ENCODE data around the gene GABBR2. TPM values are rescaled to one million over a fixed set of nuclear protein-coding genes. Genes with fewer than 3 reads are reported as not detected.

The GABBR2 gene
- total and polyA plus RNA-seq, 9 of the 15 experiments (the other 6 are each of a cell fraction or from before 2014, with no cell fraction given), result 0.15 to 1.9 (median 0.32) TPM

GRCh38 chr9:98692392-98692791 lies 16.3 kb downstream of the GABBR2 start:
- no peak overlapping the region for H3K27ac ChIP-seq (ENCODE audit: extremely low read depth, low read depth, low read length)
- no peaks in the 10 kb centered on the region for H3K79me2 ChIP-seq (ENCODE audit: control insufficient read depth, insufficient read depth, low read length)
- CTCF ChIA-PET (ENCODE audit: low intra/inter-chr PET ratio), result no interaction called here
- FAIRE-seq, result no peak
- WGBS (ENCODE audit: insufficient coverage, low coverage, missing lambda C conversion rate), result 13% methylated on average over 7 of the region's 7 CpGs
- no peaks in the 10 kb centered on the region for H3K36me3 ChIP-seq (ENCODE audit: control insufficient read depth, insufficient read depth, low read length)
- H3K4me3 ChIP-seq, result no peak overlapping the region
- DNase-seq (ENCODE audit: extremely low read depth in 1 of 4, low spot score in 3 of 4), result no peak
- BruUV-seq (replicated peaks), result no TSS peak
- H4K20me1 ChIP-seq (replicated peaks; ENCODE audit: control insufficient read depth, insufficient read depth, low read length), result 0 out of 2 replicates have a peak, but pooled peaks cover 7% of the 10 kb centered on the region
- in situ Hi-C loops (cut with MboI), result no loop called here
- TF ChIP-seq MXD1 (CRISPR knock-in tag; IDR thresholded peaks at IDR 0.05; ENCODE audit: borderline replicate concordance, poor library complexity, severe bottlenecking) (no peak), ZKSCAN1 (IDR thresholded peaks at IDR 0.05; ENCODE audit: low read depth, low read length) (no peak), HNRNPL (IDR thresholded peaks at IDR 0.05; ENCODE audit: low read depth, low read length) (no peak), RHOXF2B (CRISPR knock-in tag; conservative IDR thresholded peaks at IDR 0.05) (no peak), NFYB (IDR thresholded peaks at IDR 0.05; ENCODE audit: extremely low read depth, insufficient read length) (no peak), KAT2B (IDR thresholded peaks at IDR 0.05; ENCODE audit: low read depth, low read length) (no peak), ZNF449 (CRISPR knock-in tag; IDR thresholded peaks at IDR 0.05) (no peak), CBX8 (IDR thresholded peaks at IDR 0.05; ENCODE audit: borderline replicate concordance, extremely low read depth, low read depth, low read length, poor library complexity, severe bottlenecking) (no peak), CBX1 (IDR thresholded peaks at IDR 0.05; ENCODE audit: low read depth) (no peak), STAT5A (IDR thresholded peaks at IDR 0.05; ENCODE audit: borderline replicate concordance, low read length) (no peak), NCOA2 (IDR thresholded peaks at IDR 0.05; ENCODE audit: partially characterized antibody in 2 of 2) (no peak), CEBPZ (IDR thresholded peaks at IDR 0.05; ENCODE audit: borderline replicate concordance, low read depth, low read length) (no peak), CBFA2T2 (conservative IDR thresholded peaks at IDR 0.05) (no peak), ZNF707 (CRISPR knock-in tag; conservative IDR thresholded peaks at IDR 0.05) (no peak), SNIP1 (IDR thresholded peaks at IDR 0.05; ENCODE audit: low read depth) (no peak)
- no peaks in the 10 kb centered on the region for H3K9me1 ChIP-seq (ENCODE audit: control insufficient read depth, insufficient read depth, low read length)
- no peak overlapping the region for H3K9ac ChIP-seq (ENCODE audit: insufficient read depth in 1 of 2, low read depth in 2 of 2, low read length in 2 of 2)
- H3K4me1 ChIP-seq (replicated peaks in 1 of 2; ENCODE audit: control insufficient read depth in 2 of 2, insufficient read depth in 2 of 2, low read length in 2 of 2), result peaks cover 0 to 4% of the 10 kb centered on the region in 2 experiments; a peak in 2 of 5 replicates
- no peak for ATAC-seq
- intact Hi-C loops (cut with micrococcal nuclease), result no loop called here
- H2AFZ ChIP-seq (ENCODE audit: low read depth, low read length), result no peak overlapping the region
- H3K9me3 ChIP-seq (replicated peaks; ENCODE audit: control insufficient read depth, insufficient read depth, low read depth, low read length), result no peaks in the 10 kb centered on the region
- POLR2A ChIA-PET, result interaction anchor here (0.5 to 1.4 kb wide), 3 partner anchors 9 to 90 kb away, joined by 3 to 4 read pairs (median 3); no protein-coding TSS in a partner anchor
- no peak overlapping the region for H3K4me2 ChIP-seq (ENCODE audit: insufficient read depth, low read length)
- peaks cover 19 to 52% of the 10 kb centered on the region in 2 experiments; a peak in 3 of 5 replicates for H3K27me3 ChIP-seq (ENCODE audit: control insufficient read depth in 2 of 2, insufficient read depth in 2 of 2, low read length in 2 of 2)

Data from K562 (cell line).